HG03045 (cell line): ENCODE results near the gene GPR31.
"Not testable (repeated sequence)": the region's sequence is repeated elsewhere in the genome, so short reads cannot be mapped to it uniquely, and the experiment has no call there.

ENCODE experiments used
- ATAC-seq: cut with Tn5 transposase; IDR thresholded peaks from one replicate; pipeline ENCODE4 v1.9.1; 2021; ENCODE audit warnings: mild to moderate bottlenecking, moderate library complexity; ENCODE audit not compliant: unreplicated experiment

Gene GPR31

GRCh38 chr6:167157863-167158262 lies at the start of gene GPR31:
GPR31 (minus strand) TSS chr6:167157980; CDS start chr6:167157831, 149 bp downstream.
- ATAC-seq = no peak

- ATAC-seq = no peak
These were observed 49.7 kb upstream of the GPR31 start for GRCh38 chr6:167207527-167207926.

GRCh38 chr6:167205316-167205715 lies 47.5 kb upstream of the GPR31 start:
- ATAC-seq = not testable (repeated sequence)

- ATAC-seq = not testable (repeated sequence)
These were observed 46.2 kb upstream of the GPR31 start for GRCh38 chr6:167204059-167204348.

- ATAC-seq = not testable (repeated sequence)
These were observed 45.7 kb upstream of the GPR31 start for GRCh38 chr6:167203261-167204058.

- not testable (repeated sequence) for ATAC-seq
These were observed 44.8 kb upstream of the GPR31 start for GRCh38 chr6:167202613-167203012.

GRCh38 chr6:167200806-167201205 lies 43.0 kb upstream of the GPR31 start:
- no peak for ATAC-seq

GRCh38 chr6:167195941-167196610 lies 38.3 kb upstream of the GPR31 start:
- ATAC-seq = not testable (repeated sequence)

- ATAC-seq = not testable (repeated sequence)
These were observed 35.8 kb upstream of the GPR31 start for GRCh38 chr6:167193515-167194125.

- not testable (repeated sequence) for ATAC-seq
These were observed 33.3 kb upstream of the GPR31 start for GRCh38 chr6:167191043-167191583.

- ATAC-seq = not testable (repeated sequence)
These were observed 29.5 kb upstream of the GPR31 start for GRCh38 chr6:167187275-167187674.

GRCh38 chr6:167185101-167185500 lies 27.3 kb upstream of the GPR31 start:
- not testable (repeated sequence) for ATAC-seq

- peak; percentile 68 for ATAC-seq
These were observed 25.1 kb upstream of the GPR31 start for GRCh38 chr6:167182913-167183314.

- not testable (repeated sequence) for ATAC-seq
These were observed 23.6 kb upstream of the GPR31 start for GRCh38 chr6:167181351-167181750.

GRCh38 chr6:167180086-167180485 lies 22.3 kb upstream of the GPR31 start:
- ATAC-seq = not testable (repeated sequence)

- ATAC-seq = not testable (repeated sequence)
These were observed 21.3 kb upstream of the GPR31 start for GRCh38 chr6:167178896-167179655.

GRCh38 chr6:167177271-167177670 lies 19.5 kb upstream of the GPR31 start:
- ATAC-seq = not testable (repeated sequence)

GRCh38 chr6:167172011-167172410 lies 14.2 kb upstream of the GPR31 start:
- ATAC-seq = not testable (repeated sequence)

GRCh38 chr6:167171300-167171699 lies 13.5 kb upstream of the GPR31 start:
- not testable (repeated sequence) for ATAC-seq

- ATAC-seq = not testable (repeated sequence)
These were observed 12.1 kb upstream of the GPR31 start for GRCh38 chr6:167169867-167170266.

GRCh38 chr6:167168296-167168695 lies 10.5 kb upstream of the GPR31 start:
- not testable (repeated sequence) for ATAC-seq
